Activated T-cell treated with anti-CD3 and anti-CD28 coated beads, Interleukin-2, amount 50 U/mL, for 4 hours (primary cell): ENCODE measurements around the gene HBEGF. TPM values are rescaled to one million over a fixed set of nuclear protein-coding genes. Genes with fewer than 3 reads are reported as not detected.

Source experiments
- ATAC-seq, 2 donors: fragments of 200-7000 bp; cut with Tn5 transposase; one replicate each; pipeline ENCODE4 v1.10.0; 2021
- DNase-seq: peaks from one replicate; pipeline ENCODE4 v3.0.0-alpha.2; 2020
- H3K27me3 Mint-ChIP-seq: one replicate; pipeline ENCODE4 v1.8.0; 2021; ENCODE audit warnings: low read depth, mixed read lengths
- H3K36me3 Mint-ChIP-seq: one replicate; pipeline ENCODE4 v1.8.0; 2022; ENCODE audit warnings: mixed read lengths; ENCODE audit not compliant: insufficient read depth
- H3K4me1 Mint-ChIP-seq: one replicate; pipeline ENCODE4 v1.8.0; 2021; ENCODE audit warnings: low read depth, mixed read lengths
- H3K4me3 Mint-ChIP-seq: one replicate; pipeline ENCODE4 v1.8.0; 2021; ENCODE audit warnings: mild to moderate bottlenecking, moderate library complexity, mixed read lengths
- H3K9me3 Mint-ChIP-seq: one replicate; pipeline ENCODE4 v1.8.0; 2021; ENCODE audit warnings: mixed read lengths
- total RNA-seq, 3 donors: library from RNA; stranded (reverse); gene quantifications; one replicate each; pipeline ENCODE4 v1.2.1, GENCODE V29; 2021

Gene HBEGF
- total RNA-seq, 3 donors from 2014 or later = 3.8 to 5.2 (median 4.0) TPM

DNA sequence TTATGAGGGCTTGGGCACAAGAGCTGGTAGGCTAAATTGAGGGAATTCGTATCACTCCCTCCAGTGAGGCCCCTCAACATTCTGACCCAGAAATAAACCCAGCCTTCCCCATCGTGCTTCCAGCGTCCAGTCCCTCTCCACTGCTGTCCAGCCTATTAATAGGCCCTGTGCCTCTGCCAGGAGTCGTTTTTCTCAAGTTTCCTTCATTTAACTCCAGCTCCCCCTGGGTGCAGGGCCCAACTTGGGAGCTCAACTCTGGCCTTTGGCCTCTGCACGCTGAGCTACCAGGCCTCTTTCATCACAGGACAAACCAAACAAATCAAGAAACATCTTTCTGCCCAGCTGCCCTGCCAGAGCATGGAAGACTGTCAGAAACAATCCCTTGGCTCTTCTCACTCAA is 10.0 kb downstream of the HBEGF start:
- ATAC-seq (no peak), DNase-seq (no peak)
- Mint-ChIP-seq H3K27me3 (no peaks in the 10 kb centered on the region), H3K4me1 (no peaks in the 10 kb centered on the region), H3K36me3 (peaks cover 8% of the 10 kb centered on the region), H3K4me3 (no peak overlapping the region), H3K9me3 (no peaks in the 10 kb centered on the region)

DNA sequence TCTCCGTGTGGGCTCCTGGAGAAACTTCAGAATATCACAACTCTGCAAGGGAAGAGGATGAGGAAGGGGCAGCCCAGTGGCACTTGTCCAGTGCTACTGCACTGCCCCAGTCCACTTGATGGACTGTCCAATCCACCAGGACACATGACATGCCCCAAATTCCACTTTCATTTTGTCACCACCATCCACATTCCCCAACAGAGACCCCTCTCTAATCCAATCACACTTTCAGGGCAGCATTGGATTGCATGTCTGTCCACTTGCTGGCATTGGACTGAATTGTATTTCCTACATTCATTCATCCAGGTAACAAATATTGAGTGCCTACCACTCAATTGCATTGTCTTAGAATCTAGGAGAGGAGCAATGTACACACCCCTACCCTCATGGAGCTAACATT is 14.8 kb downstream of the HBEGF start:
- H3K36me3 Mint-ChIP-seq = peaks cover 8% of the 10 kb centered on the region
- DNase-seq = no peak
- no peaks in the 10 kb centered on the region for H3K4me1 Mint-ChIP-seq
- no peaks in the 10 kb centered on the region for H3K9me3 Mint-ChIP-seq
- no peak overlapping the region for H3K4me3 Mint-ChIP-seq
- ATAC-seq = no peak
- H3K27me3 Mint-ChIP-seq = no peaks in the 10 kb centered on the region

DNA sequence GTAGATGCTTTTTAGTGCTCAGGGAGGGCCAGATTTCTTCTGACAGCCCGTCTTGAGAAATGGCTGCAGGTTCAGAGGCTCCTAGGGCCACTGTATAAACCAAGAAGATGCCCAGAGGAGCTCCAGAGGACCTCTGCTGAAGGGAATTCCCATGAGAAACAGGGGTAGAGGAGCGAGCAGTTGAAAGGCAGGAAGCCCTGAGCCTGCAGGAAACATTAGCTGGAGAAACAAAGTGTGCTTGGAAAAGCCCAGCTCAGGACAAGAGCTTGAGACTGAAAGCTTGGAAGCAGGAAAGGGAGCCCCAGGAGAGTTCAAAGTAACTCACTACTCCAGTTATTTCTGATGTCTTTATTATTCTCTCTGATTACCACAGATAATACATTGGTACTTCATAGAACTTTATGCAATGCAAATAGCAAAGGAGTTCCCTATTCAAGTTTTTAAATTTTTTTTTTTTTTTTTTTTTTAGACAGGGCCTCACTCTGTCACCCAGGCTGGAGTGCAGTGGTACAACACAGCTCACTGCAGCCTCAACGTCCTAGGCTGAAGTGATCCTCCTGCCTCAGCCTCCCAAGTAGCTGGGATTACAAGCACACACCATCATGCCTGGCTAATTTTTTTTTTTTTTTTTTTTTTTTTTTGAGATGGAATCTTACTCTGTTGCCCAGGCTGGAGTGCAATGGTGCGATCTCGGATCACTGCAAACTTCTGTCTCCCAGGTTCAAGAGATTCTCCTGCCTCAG is 16.5 kb downstream of the HBEGF start:
- H3K9me3 Mint-ChIP-seq = no peaks in the 10 kb centered on the region
- no peak for ATAC-seq
- DNase-seq = no peak
- peaks cover 5% of the 10 kb centered on the region for H3K36me3 Mint-ChIP-seq
- H3K27me3 Mint-ChIP-seq = no peaks in the 10 kb centered on the region
- no peak overlapping the region for H3K4me3 Mint-ChIP-seq
- peaks cover 1% of the 10 kb centered on the region for H3K4me1 Mint-ChIP-seq

DNA sequence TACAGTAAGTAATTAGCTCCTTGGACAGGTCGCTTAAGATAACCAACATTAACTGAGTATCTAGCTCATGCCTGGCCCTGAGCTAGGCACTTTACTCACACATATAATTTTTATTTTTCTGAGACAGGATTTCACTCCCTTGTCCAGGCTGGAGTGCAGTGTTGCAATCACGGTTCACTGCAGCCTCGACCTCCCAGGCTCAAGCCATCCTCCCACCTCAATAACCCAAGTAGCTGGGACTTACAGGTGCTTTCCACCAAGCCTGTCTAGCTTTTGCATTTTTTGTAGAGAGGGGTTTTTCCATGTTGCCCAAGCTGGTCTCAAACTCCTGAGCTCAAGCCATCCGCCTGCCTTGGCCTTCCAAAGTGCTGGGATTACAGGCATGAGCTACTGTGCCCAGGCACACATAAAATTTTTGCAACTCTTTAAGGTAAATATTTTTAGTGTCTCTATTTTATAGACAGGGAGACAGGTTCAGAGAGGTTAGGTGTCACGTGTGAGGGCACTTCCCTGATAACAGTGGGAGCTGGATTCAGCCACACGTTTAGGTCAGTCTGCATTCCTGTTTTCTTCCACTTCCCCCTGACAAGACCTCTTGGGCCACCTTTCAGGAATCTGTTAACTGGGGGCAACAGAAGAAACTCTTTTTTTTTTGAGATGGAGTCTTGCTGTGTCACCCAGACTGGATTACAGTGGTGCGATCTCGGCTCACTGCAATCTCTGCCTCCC is 18.2 kb downstream of the HBEGF start:
- peaks cover 2% of the 10 kb centered on the region for H3K36me3 Mint-ChIP-seq
- no peak overlapping the region for H3K4me3 Mint-ChIP-seq
- no peaks in the 10 kb centered on the region for H3K9me3 Mint-ChIP-seq
- H3K4me1 Mint-ChIP-seq = peaks cover 8% of the 10 kb centered on the region
- DNase-seq = no peak
- no peak for ATAC-seq
- H3K27me3 Mint-ChIP-seq = no peaks in the 10 kb centered on the region

DNA sequence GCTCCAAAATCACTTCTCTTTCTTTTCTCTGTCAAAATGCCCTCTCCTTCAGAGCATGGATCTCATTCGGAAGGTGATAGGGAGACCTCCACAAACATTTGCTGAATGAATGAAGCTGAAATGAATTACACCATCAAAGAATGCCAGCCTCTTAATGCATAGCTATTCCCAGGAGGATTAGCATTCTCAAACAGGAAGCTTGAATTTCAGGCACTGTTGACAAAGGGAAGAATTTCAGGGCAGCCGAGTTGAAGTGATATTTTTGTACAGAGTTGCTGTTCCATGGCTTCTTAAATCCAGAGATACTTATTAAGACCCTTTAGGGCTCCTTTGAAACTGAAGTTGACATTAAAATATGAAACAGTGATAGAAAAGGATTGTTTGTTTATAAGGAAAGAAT is 18.8 kb downstream of the HBEGF start:
- Mint-ChIP-seq H3K9me3 (no peaks in the 10 kb centered on the region), H3K27me3 (no peaks in the 10 kb centered on the region), H3K36me3 (no peaks in the 10 kb centered on the region), H3K4me3 (no peak overlapping the region), H3K4me1 (peaks cover 8% of the 10 kb centered on the region)
- DNase-seq (no peak), ATAC-seq (no peak)

DNA sequence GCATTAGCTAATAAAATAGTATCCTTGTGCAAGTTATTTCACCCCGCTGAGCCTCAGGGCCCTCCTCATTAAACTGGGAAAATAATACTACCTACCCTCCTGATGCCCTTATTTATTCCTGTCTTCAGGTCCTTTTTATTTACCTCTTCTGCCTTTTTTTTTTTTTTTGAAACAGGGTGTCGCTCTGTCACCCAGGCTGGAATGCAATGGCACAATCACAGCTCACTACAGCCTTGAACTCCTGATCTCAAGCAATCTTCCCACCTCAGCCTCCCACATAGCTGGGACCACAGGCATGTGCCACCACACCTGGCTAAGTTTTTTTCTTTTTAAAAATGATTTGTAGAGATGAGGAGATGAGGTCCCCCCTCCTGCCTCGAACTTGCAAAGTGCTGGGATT is 20.9 kb downstream of the HBEGF start:
- no peaks in the 10 kb centered on the region for H3K9me3 Mint-ChIP-seq
- H3K4me3 Mint-ChIP-seq = no peak overlapping the region
- no peak for ATAC-seq
- no peaks in the 10 kb centered on the region for H3K36me3 Mint-ChIP-seq
- no peaks in the 10 kb centered on the region for H3K27me3 Mint-ChIP-seq
- no peak for DNase-seq
- H3K4me1 Mint-ChIP-seq = peaks cover 8% of the 10 kb centered on the region

DNA sequence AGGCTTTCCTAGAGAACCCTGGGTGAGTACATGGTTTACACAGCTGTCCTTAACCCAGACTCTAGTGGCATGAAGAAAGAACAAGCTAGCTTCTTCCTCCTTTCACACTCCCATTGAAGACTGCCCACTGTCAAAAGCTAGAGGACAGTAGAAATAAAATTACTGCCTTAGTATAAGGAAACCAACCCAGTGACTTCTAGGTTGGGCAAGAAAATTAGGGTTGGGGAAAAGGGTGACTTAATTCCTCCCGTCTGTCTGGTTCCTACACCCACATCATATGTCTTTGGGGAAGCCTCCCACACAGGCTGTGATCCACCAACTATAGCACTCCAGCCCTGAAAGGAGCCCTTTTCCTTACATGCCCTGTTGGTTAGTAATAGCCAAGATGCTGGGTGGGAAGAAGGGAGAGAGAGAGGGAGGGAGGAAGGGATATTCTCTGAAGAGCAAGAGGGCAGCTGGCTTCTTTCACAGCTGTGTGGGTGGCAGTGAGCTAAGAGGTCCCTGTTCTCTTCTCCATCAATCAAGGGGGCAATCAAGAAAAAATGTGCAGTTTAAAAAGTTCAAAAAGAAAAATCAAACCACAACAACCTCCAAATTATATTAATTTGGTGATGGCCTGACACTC is 21.7 kb downstream of the HBEGF start:
- Mint-ChIP-seq H3K36me3 (no peaks in the 10 kb centered on the region), H3K27me3 (no peaks in the 10 kb centered on the region), H3K4me1 (peaks cover 8% of the 10 kb centered on the region), H3K9me3 (no peaks in the 10 kb centered on the region), H3K4me3 (no peak overlapping the region)
- ATAC-seq (no peak), DNase-seq (no peak)

DNA sequence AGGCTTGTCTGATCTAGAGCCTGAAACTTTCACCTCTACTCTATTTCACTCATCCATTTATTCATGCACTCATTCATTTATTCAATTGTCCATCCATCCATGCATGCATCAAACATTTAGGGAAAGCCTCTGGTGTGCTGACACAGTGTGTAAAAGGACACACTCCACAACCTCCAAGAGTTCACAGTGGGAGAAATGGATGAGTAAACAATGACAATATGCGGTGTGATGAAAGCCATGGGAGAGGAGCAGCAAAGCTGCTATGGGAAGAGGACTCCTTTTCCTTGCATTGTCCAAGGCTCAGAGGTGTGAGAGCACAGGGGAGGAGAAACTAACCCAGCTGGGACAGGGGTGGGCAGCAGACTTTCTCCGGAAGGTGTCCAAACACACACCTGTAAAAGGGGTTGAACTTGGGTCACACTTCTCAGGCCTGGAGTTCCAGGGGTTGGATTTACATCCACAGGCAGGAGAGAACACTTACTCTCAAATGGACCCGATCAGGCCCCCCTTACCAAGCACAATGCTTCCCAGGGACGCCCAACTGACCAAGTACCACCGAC is 22.3 kb downstream of the HBEGF start:
- DNase-seq (no peak), ATAC-seq (no peak)
- no peaks in the 10 kb centered on the region for H3K9me3 Mint-ChIP-seq
- no peak overlapping the region for H3K4me3 Mint-ChIP-seq
- no peaks in the 10 kb centered on the region for H3K27me3 Mint-ChIP-seq
- H3K4me1 Mint-ChIP-seq = peaks cover 8% of the 10 kb centered on the region
- no peaks in the 10 kb centered on the region for H3K36me3 Mint-ChIP-seq

DNA sequence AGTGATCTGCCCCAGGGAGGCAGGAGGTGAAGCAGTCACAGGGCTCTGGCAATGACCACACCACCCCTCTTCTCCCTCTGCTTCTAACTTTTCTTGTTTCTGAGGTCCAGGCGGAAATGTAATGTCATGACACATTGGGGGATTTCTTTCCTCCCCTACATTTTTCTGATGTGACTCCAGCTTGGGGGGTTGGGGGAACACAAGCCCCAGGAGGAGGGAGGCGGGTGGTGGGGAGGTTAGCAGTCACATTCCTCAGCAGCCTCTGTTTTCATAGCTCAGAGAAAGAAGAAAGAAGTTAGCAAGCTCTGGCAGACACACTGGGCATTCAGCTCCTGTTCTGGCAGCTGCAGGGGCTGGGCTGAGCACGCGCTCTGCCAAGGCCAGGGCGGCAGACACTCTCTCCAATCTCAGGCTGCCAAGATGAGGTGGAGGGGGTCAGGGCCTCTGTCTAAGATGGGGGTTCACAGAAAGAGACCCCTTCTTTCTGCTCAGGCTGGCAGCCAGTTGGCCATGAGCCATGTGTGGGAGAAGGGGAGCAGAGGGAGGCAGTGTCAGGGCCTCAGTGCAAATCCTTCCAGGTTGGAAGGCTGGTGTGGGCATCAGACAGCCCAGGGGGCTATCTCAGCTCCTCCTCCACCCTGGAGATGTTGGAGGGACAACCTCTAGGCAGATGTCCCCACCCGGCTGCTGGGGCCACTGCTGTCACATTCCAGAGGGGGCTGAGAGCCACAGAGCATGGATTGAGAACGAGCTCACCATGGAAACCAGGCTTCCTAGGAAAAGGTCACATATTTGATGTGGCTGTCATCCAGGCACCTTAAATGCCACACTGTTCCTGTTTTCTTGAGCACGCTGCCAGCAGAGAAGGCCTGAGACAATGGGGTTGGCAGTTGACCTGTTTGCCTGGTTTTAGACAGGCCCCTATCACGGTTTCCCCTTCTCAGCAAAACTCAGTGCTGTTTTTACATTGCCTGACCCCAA is 23.4 kb downstream of the HBEGF start:
- ATAC-seq (no peak), DNase-seq (no peak)
- Mint-ChIP-seq H3K36me3 (no peaks in the 10 kb centered on the region), H3K9me3 (no peaks in the 10 kb centered on the region), H3K4me3 (no peak overlapping the region), H3K4me1 (peaks cover 8% of the 10 kb centered on the region), H3K27me3 (no peaks in the 10 kb centered on the region)

DNA sequence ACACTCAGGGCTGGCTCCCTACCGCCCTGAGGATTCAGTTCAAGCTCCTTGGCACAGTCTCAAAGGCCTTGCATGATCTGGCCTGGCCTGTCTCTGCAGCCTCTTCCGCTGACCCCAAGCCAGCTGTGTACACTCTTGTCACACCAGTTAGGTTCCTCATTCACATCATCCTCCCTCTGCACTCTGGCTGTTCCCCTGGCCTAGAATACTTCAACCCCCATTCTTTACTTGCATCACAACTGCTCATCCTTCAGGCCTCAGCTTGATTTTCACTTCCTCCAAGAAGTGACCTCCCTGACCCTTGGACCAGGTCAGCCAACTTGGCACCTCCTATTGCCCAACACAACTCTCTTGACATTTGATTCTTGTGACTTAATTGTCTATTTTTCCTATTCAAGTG is 24.6 kb downstream of the HBEGF start:
- no peak for DNase-seq
- Mint-ChIP-seq H3K4me3 (no peak overlapping the region), H3K27me3 (no peaks in the 10 kb centered on the region), H3K4me1 (peaks cover 8% of the 10 kb centered on the region), H3K9me3 (no peaks in the 10 kb centered on the region), H3K36me3 (no peaks in the 10 kb centered on the region)
- no peak for ATAC-seq

DNA sequence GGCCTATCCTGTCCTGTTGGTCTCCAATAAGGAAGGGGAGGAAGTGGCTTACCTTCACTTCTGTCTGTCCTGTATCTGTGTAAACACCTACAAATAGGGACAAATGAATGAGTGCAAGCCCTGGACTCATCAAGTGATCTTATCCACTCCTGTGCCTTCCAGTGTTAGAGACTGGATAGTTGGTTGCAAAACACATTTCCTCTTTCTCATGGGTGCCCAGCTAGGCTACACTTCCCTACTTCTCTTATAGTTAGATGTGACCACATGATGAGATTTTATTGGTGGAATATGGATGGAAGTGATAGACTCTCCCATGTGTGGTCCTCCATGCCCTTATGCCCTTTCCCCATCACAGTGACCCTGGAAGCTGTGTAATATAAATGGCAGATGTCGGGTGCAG is 26.6 kb downstream of the HBEGF start:
- peaks cover 6% of the 10 kb centered on the region for H3K4me1 Mint-ChIP-seq
- ATAC-seq (no peak), DNase-seq (no peak)
- H3K4me3 Mint-ChIP-seq = no peak overlapping the region
- H3K9me3 Mint-ChIP-seq = no peaks in the 10 kb centered on the region
- H3K27me3 Mint-ChIP-seq = no peaks in the 10 kb centered on the region
- H3K36me3 Mint-ChIP-seq = no peaks in the 10 kb centered on the region

DNA sequence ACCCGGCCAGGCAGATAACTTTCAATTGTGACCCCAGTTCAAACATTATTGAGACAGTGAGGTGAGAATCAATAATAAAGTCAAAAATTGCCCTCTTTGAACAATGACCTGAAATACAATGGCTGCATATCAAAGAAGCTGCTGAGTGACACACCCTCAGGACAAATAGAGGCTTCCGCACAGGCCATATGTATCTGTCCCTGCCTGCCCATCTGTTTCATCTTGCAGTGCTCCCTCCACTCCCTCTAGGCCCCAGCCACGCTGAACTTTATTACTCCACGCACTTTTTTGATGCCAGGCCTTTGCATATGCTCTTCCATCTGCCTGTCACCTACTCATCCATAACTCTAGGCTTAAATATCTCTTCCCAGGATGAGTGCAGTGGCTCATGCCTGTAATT is 27.6 kb downstream of the HBEGF start:
- no peak overlapping the region for H3K4me3 Mint-ChIP-seq
- ATAC-seq (no peak), DNase-seq (no peak)
- H3K4me1 Mint-ChIP-seq = no peaks in the 10 kb centered on the region
- H3K36me3 Mint-ChIP-seq = no peaks in the 10 kb centered on the region
- no peaks in the 10 kb centered on the region for H3K27me3 Mint-ChIP-seq
- H3K9me3 Mint-ChIP-seq = no peaks in the 10 kb centered on the region

DNA sequence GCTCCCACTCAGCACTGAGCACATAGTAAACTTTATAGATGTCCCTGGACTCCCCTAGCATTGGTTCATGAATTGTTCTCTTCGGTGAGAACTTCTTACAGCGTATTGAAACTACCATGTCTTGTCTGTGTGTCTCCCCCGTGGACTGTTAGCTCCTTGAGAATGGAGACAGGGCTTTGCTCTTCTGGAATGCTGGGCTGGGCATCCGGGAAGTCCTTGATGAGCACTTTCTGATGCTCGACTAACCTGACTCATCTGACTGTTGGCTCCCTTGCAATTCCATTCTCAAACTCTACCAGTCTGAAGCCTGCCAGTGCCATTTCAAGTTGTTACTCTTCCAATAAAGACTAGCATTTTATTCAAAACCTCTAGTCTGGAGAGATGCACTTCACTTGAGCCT is 28.5 kb downstream of the HBEGF start:
- H3K9me3 Mint-ChIP-seq = no peaks in the 10 kb centered on the region
- no peak for DNase-seq
- no peaks in the 10 kb centered on the region for H3K36me3 Mint-ChIP-seq
- H3K4me1 Mint-ChIP-seq = no peaks in the 10 kb centered on the region
- H3K4me3 Mint-ChIP-seq = no peak overlapping the region
- H3K27me3 Mint-ChIP-seq = no peaks in the 10 kb centered on the region
- no peak for ATAC-seq

DNA sequence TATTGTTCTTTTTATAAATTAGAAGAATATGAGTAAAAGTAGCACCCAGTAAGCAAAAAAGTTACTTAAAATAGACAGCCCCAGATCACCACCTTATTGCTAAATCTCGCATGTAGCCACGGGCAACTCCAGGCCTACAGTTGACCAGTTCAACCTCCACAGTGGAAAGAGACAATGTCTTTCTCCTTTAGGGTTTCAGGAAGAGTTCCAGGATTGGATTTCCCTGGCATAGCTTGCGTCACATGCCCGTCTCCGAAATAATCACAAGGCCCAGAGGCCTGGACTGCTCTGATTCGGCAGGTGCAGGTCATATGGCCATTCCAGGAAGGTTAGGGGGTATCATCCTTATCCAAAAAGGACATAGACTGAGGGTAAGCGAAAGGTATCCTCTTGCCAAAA is 33.6 kb downstream of the HBEGF start:
- ATAC-seq = no peak
- Mint-ChIP-seq H3K36me3 (no peaks in the 10 kb centered on the region), H3K9me3 (no peaks in the 10 kb centered on the region)

More for the DNA sequence above, 33.6 kb downstream of the HBEGF start:
- Mint-ChIP-seq H3K27me3 (peaks cover 2% of the 10 kb centered on the region), H3K4me3 (no peak overlapping the region), H3K4me1 (no peaks in the 10 kb centered on the region)
- DNase-seq = no peak
